Suppressor macrophage (primary cell): Measurements from ENCODE around the gene S1PR1.
"Not testable (repeated sequence)": the region's sequence is repeated elsewhere in the genome, so short reads cannot be mapped to it uniquely, and the experiment has no call there.

Source experiments
- DNase-seq, 4 experiments: peaks; one replicate each; pipeline ENCODE4 v3.0.0-alpha.2; 2020 to 2022
- total RNA-seq, 17 experiments: gene quantifications; one replicate each; lab custom pipeline; 2026; ENCODE audit warnings: mixed read lengths in 6 of 17, inconsistent platforms in 3 of 17; lab: John Stamatoyannopoulos, UW

The S1PR1 gene
- total RNA-seq = 2.9 to 48.8 (median 7.8) reads per million in 17 experiments

- peak; percentile 29 to 80 (median 60) for DNase-seq
Observed at GRCh38 chr1:101236516-101237228, at the start of gene S1PR1. Gene S1PR1 (plus strand): TSS chr1:101237019. CDS start chr1:101238985, 1,966 bp downstream.

GRCh38 chr1:101187297-101187696 lies 49.5 kb upstream of the S1PR1 start:
- peak; percentile 24 to 63 (median 54) for DNase-seq

- peak in 1 of 4 experiments; percentile 27 for DNase-seq
Observed at GRCh38 chr1:101188331-101188730, 48.5 kb upstream of the S1PR1 start.

- not testable (repeated sequence) for DNase-seq
Observed at GRCh38 chr1:101188968-101189367, 47.9 kb upstream of the S1PR1 start.

- peak in 1 of 4 experiments; percentile 11 for DNase-seq
Observed at GRCh38 chr1:101190441-101190840, 46.4 kb upstream of the S1PR1 start.

GRCh38 chr1:101191049-101191448 lies 45.8 kb upstream of the S1PR1 start:
- peak in 3 of 4 experiments; percentile 23 to 60 (median 58) for DNase-seq

GRCh38 chr1:101193733-101194169 lies 43.1 kb upstream of the S1PR1 start:
- peak; percentile 9 to 42 (median 31) for DNase-seq

- no peak for DNase-seq
Observed at GRCh38 chr1:101194746-101195145, 42.1 kb upstream of the S1PR1 start.

- no peak for DNase-seq
Observed at GRCh38 chr1:101196668-101197067, 40.2 kb upstream of the S1PR1 start.

- DNase-seq = no peak
Observed at GRCh38 chr1:101198842-101199636, 37.8 kb upstream of the S1PR1 start.

- no peak for DNase-seq
Observed at GRCh38 chr1:101199637-101199982, 37.2 kb upstream of the S1PR1 start.

- DNase-seq = no peak
Observed at GRCh38 chr1:101200513-101200912, 36.3 kb upstream of the S1PR1 start.

- DNase-seq = no peak
Observed at GRCh38 chr1:101203820-101204540, 32.8 kb upstream of the S1PR1 start.

- DNase-seq = no peak
Observed at GRCh38 chr1:101205457-101205856, 31.4 kb upstream of the S1PR1 start.

GRCh38 chr1:101206139-101206538 lies 30.7 kb upstream of the S1PR1 start:
- DNase-seq = not testable (repeated sequence)

GRCh38 chr1:101207271-101207670 lies 29.5 kb upstream of the S1PR1 start:
- not testable (repeated sequence) for DNase-seq

- DNase-seq = no peak
Observed at GRCh38 chr1:101207891-101208290, 28.9 kb upstream of the S1PR1 start.

- no peak for DNase-seq
Observed at GRCh38 chr1:101215363-101216011, 21.3 kb upstream of the S1PR1 start.

GRCh38 chr1:101216623-101217022 lies 20.2 kb upstream of the S1PR1 start:
- no peak for DNase-seq

- no peak for DNase-seq
Observed at GRCh38 chr1:101217148-101217547, 19.7 kb upstream of the S1PR1 start.

GRCh38 chr1:101218968-101219367 lies 17.9 kb upstream of the S1PR1 start:
- not testable (repeated sequence) for DNase-seq
